ENCODE data around the gene ROBO4.

DNA sequence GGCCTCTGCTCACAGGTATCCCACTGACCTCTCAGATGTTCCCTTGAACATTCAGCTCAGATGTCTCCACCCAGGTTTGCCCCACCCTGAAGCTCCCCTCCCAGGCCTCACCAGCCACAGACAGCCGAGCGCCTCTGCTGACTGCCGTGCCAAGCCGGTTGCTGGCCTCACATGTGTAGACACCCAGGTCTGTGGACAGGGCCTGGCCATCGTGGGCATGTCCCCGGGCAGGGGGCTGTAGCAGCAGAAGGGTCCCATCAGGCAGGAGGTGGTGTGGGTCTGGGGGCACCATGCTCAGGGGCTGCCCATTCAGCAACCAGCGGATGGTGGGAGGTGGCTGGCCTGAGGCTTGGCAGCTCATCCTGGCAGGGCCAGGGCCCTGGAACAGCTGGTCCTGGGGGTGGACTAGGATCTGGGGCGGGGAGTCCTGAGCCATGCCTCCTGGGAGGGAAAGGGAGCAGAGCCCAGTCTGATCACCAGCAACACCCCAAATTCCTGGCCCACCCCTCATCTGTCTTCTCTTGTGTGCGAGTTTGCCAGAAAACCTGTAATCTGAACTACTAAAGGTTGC is 759 bp downstream of the ROBO4 start:
- TF ChIP-seq CTCF (IDR thresholded peaks at IDR 0.05), result no peak
- TF ChIP-seq POLR2A (IDR thresholded peaks at IDR 0.05), result no peak
- no peak for TF ChIP-seq EP300 (IDR thresholded peaks at IDR 0.05; ENCODE audit: low read depth)
- TF ChIP-seq POLR2AphosphoS5 (IDR thresholded peaks at IDR 0.05), result no peak
